Activated CD8-positive, alpha-beta memory T cell treated with anti-CD3 and anti-CD28 coated beads, Interleukin-2, amount 10 ng/mL, durations not matched to agents 7 days and 5 days (primary cell): ENCODE measurements around the gene TENM4. TPM values are rescaled to one million over a fixed set of nuclear protein-coding genes. Genes with fewer than 3 reads are reported as not detected.
A peak's percentile ranks its signal among the peaks of the same experiment; 100 is the strongest.

Source experiments
- ATAC-seq: fragments of 150-1000 bp; cut with Tn5 transposase; one replicate; pipeline ENCODE4 v1.10.0; 2021; ENCODE audit warnings: moderate library complexity
- CTCF ChIA-PET: fragments of 350-600 bp; sonication (Branson Sonifier 250); formaldehyde crosslinking; loops from one replicate; lab custom pipeline; 2021; ENCODE audit warnings: antibody characterized with exemption; lab: Charles Lee
- DNase-seq: peaks from one replicate; pipeline ENCODE4 v3.0.0-alpha.2; 2020
- H3K27ac Mint-ChIP-seq: one replicate; pipeline ENCODE4 v1.8.0; 2021; ENCODE audit warnings: mild to moderate bottlenecking, mixed read lengths
- H3K27me3 Mint-ChIP-seq: one replicate; pipeline ENCODE4 v1.8.0; 2021; ENCODE audit warnings: mixed read lengths
- H3K36me3 Mint-ChIP-seq: one replicate; pipeline ENCODE4 v1.8.0; 2021; ENCODE audit warnings: mild to moderate bottlenecking, mixed read lengths
- H3K4me1 Mint-ChIP-seq: one replicate; pipeline ENCODE4 v1.8.0; 2021; ENCODE audit warnings: mixed read lengths
- H3K4me3 Mint-ChIP-seq: one replicate; pipeline ENCODE4 v1.8.0; 2021; ENCODE audit warnings: mild to moderate bottlenecking, moderate library complexity, mixed read lengths
- H3K9me3 Mint-ChIP-seq: one replicate; pipeline ENCODE4 v1.8.0; 2022; ENCODE audit warnings: low read depth, mixed read lengths
- total RNA-seq, 2 experiments: library from RNA; stranded (reverse); gene quantifications; one replicate each; pipeline ENCODE4 v1.2.3, GENCODE V29; 2021

The TENM4 gene
- total RNA-seq, 2 experiments from 2014 or later: not detected

DNA sequence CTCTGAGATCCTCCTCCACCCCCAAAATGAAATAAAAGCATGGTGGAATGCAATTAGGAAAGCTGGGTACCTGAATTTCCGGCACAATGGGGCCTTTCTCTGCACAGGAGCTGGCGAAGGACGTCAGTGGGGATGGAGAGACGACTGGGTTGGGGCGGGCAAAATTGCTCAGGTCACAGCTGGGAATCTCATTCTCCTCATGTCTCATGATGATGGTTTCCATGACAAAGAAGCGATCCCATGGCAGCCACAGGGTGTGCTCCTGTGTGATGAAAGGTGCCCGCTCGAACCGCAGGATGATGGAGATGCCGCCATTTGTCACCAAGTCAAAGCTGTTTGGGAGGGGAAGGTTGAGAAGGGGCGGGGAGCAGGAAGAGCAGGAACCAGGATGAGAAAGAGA lies 708.6 kb downstream of the TENM4 start:
- H3K4me1 Mint-ChIP-seq: no peaks in the 10 kb centered on the region
- H3K27ac Mint-ChIP-seq: no peak overlapping the region
- no peak for DNase-seq
- H3K9me3 Mint-ChIP-seq: no peaks in the 10 kb centered on the region
- CTCF ChIA-PET: no interaction called here
- H3K27me3 Mint-ChIP-seq: peaks cover 11% of the 10 kb centered on the region
- no peak overlapping the region for H3K4me3 Mint-ChIP-seq
- no peak for ATAC-seq
- no peaks in the 10 kb centered on the region for H3K36me3 Mint-ChIP-seq

DNA sequence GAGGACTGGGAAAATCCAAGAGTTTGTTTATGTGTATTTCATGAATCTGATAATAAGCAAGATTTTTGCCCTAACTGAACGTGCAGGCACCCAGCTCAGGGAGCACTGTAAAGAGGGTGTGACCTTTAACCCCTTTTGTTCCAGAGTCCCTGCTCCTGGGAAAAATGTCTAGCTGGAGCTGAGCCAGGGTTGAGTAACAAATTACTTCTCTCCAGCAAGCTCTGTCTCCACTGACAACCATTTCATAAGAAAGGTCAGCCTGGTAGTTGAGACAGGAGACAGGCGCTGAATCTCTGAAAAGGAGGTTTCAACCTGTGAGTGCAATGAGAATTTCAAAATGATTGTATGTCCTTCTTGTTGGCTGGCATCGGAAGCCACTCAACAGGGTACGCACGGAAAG lies 709.8 kb downstream of the TENM4 start:
- CTCF ChIA-PET: no interaction called here
- peaks cover 13% of the 10 kb centered on the region for H3K27me3 Mint-ChIP-seq
- ATAC-seq (no peak), DNase-seq (no peak)
- no peak overlapping the region for H3K27ac Mint-ChIP-seq
- no peaks in the 10 kb centered on the region for H3K36me3 Mint-ChIP-seq
- H3K4me1 Mint-ChIP-seq: no peaks in the 10 kb centered on the region
- H3K4me3 Mint-ChIP-seq: no peak overlapping the region
- H3K9me3 Mint-ChIP-seq: no peaks in the 10 kb centered on the region

DNA sequence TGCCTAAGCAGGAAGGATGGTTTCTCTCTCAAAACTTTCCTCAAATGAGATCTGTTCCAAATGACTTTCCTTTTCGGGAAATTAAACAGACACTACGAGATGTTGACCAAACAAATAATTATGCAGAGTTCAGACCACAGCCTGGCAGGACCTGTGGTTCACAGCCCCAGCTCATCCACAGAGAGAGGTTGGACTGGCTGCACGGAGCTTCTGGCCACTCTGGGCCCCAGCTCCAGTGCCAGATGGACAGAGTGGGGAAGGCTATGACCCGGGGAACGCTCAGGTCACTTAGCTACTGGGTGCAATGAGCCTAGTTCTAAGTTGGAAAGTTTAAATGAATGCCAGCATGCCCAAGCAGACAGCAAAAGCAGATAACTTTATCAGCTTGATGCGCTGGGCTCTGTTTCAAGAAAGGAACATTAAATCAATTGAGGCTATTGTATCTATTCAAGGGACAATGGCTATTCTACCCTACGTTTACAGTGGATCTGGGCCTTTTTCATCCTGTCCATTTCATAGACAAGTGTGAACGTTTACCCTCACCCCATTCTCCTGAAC lies 710.5 kb downstream of the TENM4 start:
- ATAC-seq (no peak), DNase-seq (no peak)
- Mint-ChIP-seq H3K4me3 (no peak overlapping the region), H3K9me3 (no peaks in the 10 kb centered on the region), H3K36me3 (no peaks in the 10 kb centered on the region), H3K4me1 (no peaks in the 10 kb centered on the region), H3K27me3 (peaks cover 18% of the 10 kb centered on the region), H3K27ac (no peak overlapping the region)
- CTCF ChIA-PET: no interaction called here

DNA sequence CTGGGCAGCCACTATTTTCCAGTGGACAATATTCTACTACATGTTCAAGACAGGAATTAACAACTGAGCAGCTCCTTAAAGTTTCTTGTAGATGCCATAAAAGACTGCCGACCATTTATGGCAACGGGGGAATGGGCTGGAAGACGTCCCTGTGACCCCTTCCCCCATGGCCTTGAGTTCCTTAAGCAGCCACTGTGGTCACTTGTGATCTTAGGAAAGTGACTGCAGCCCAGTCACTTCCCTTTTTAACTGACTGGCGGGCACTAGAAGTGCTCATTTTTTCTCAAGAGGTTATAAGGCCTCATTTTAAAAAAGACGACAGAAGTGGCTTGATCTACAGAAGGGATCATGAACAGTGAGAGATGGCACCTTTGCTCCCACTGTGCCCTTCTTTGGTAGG lies 713.0 kb downstream of the TENM4 start:
- Mint-ChIP-seq H3K27ac (no peak overlapping the region), H3K4me3 (no peak overlapping the region), H3K27me3 (peaks cover 25% of the 10 kb centered on the region), H3K36me3 (no peaks in the 10 kb centered on the region), H3K4me1 (no peaks in the 10 kb centered on the region), H3K9me3 (no peaks in the 10 kb centered on the region)
- CTCF ChIA-PET: interaction anchor here (0.9 to 1.1 kb wide), 2 partner anchors 11 to 82 kb away, joined by 3 read pairs; no protein-coding TSS in a partner anchor
- DNase-seq: no peak
- ATAC-seq: no peak

DNA sequence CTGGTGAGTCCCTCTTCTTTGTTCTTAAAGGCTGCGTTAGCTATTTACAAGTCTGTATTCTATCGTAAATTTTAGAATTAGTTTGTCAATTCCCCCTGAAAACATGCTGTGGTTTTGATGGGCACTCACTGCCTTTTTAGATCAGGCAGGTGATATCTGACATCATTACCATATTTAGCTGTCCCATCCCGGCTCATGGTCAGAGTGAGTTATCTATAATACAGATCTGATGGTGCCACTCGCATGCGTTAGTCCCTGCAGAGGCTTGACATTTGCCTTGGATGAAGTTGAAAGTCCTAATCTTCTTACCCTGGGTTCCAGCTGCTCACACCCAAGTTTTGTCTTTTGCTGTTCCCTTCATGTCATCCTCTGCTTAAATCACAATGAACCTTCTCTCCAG lies 715.6 kb downstream of the TENM4 start:
- Mint-ChIP-seq H3K36me3 (no peaks in the 10 kb centered on the region), H3K27me3 (peaks cover 25% of the 10 kb centered on the region), H3K27ac (no peak overlapping the region), H3K9me3 (no peaks in the 10 kb centered on the region), H3K4me1 (no peaks in the 10 kb centered on the region), H3K4me3 (no peak overlapping the region)
- CTCF ChIA-PET: interaction anchor here (1.1 to 2.4 kb wide), 2 partner anchors 9 to 80 kb away, joined by 5 to 6 read pairs; no protein-coding TSS in a partner anchor
- no peak for ATAC-seq
- no peak for DNase-seq

DNA sequence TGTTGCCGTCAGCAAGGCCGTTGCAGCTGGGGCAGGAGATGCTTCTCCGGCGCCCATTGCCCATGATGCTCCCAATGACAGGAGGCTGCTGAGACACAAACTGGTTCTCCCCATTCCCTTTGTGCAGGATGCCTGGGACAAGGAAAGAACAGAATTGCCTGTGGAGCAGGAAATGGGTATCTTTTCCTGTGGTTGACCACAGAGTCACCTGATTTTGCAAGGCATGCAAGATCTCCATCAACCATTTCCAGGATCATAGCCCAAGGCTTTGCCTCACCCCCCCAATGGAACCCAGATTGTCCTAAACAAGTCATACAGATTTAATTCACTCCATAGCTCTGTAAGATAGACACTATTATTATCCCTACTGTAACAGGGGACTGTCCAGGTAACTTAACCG lies 718.0 kb downstream of the TENM4 start:
- DNase-seq (no peak), ATAC-seq (no peak)
- CTCF ChIA-PET: interaction anchor here (1.7 kb wide), 1 partner anchor 77 kb away, joined by 4 read pairs; no protein-coding TSS in a partner anchor
- H3K27ac Mint-ChIP-seq: no peak overlapping the region
- no peaks in the 10 kb centered on the region for H3K9me3 Mint-ChIP-seq
- no peak overlapping the region for H3K4me3 Mint-ChIP-seq
- H3K36me3 Mint-ChIP-seq: no peaks in the 10 kb centered on the region
- H3K27me3 Mint-ChIP-seq: peaks cover 15% of the 10 kb centered on the region
- H3K4me1 Mint-ChIP-seq: no peaks in the 10 kb centered on the region

DNA sequence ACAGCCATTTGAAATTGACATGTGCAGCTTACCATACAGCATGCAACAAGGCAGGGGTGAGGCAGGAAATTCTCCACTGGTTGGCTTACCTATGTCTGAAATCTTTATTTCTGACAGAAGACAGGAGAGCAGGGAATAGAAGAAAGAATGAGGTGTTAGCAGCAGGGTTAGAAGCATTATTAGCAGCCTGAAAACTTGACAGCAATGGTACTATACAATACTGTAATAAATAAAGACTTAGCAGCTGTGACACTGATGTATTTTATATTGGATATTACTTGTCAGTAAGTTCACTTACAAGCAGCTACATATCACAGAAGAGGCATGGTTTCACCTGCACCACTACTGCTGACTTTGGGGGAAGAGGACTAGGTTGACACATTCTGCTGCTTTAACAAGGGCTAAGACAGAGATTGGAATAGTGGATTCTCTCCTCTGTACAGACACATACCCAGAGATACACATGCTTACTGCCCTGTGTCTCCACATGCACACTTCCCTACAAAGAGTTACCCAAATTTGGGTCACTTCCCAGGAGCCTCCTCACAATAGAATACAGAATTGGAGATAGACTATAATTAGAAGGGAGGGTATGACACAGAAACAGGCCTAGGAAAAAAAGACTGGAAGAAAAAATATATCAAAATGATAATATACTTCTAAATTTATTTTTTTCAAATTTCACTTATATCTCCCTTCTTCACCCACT lies 720.4 kb downstream of the TENM4 start:
- no peak overlapping the region for H3K27ac Mint-ChIP-seq
- ATAC-seq: no peak
- no peak for DNase-seq
- CTCF ChIA-PET: no interaction called here
- H3K4me1 Mint-ChIP-seq: no peaks in the 10 kb centered on the region
- H3K27me3 Mint-ChIP-seq: peaks cover 8% of the 10 kb centered on the region
- H3K4me3 Mint-ChIP-seq: no peak overlapping the region
- H3K9me3 Mint-ChIP-seq: no peaks in the 10 kb centered on the region
- no peaks in the 10 kb centered on the region for H3K36me3 Mint-ChIP-seq

DNA sequence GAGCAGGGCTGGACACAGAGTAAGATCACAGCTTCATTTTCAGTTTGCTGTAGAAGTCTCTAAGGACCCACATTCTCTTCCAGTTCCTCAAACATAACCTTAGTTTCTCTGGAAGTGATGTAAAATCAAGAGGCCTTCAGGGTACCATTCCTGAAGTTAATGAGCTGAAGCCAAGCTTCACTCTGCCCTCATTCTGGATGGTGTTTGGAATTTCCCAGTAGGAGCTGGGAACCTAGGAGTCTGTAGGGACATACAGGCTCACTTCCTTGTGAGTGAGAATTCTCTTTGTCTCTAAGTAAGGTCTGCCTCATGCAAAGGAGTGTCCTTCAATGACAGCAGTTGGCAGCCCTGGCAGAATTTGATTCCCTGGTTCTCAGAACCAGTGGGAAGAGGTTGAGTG lies 723.8 kb downstream of the TENM4 start:
- Mint-ChIP-seq H3K27me3 (peaks cover 8% of the 10 kb centered on the region), H3K9me3 (no peaks in the 10 kb centered on the region), H3K4me3 (no peak overlapping the region), H3K27ac (no peak overlapping the region), H3K36me3 (no peaks in the 10 kb centered on the region), H3K4me1 (no peaks in the 10 kb centered on the region)
- CTCF ChIA-PET: interaction anchor here (0.6 to 5.1 kb wide), 3 partner anchors 8 to 71 kb away, joined by 3 to 48 read pairs (median 6); no protein-coding TSS in a partner anchor
- DNase-seq: no peak
- no peak for ATAC-seq

DNA sequence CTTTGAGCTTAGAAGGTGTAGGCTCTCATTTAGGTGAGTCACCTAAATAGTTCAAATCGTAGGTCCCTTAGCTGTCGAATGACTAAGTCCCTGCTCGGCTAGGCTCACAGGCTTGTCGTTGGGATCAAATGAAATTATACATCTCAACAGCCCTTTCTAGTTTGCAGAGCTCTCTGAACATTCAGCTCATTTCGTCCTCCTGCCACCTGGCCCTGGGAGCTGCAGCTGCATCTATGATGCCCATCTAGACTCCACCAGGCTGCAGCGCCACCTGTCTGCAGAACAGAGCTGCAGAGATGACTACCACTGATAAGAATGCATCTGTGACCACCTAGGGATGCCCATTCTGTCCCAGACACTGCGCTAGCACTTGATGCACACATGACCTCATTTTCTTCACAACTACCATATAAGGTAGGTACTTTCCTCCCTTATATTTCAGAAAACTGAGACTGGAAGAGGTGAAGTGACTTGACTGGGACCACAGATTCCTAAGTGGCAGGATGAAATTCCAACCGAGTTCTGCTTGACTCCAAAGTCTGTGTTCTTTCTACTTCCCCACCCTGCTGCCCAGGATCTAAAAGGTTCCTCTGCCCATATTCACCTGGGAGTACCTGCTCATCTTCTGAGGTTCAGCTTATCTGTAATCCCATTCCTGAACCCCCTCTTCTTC lies 725.1 kb downstream of the TENM4 start:
- no peaks in the 10 kb centered on the region for H3K4me1 Mint-ChIP-seq
- peaks cover 8% of the 10 kb centered on the region for H3K27me3 Mint-ChIP-seq
- no peaks in the 10 kb centered on the region for H3K36me3 Mint-ChIP-seq
- peak; percentile 62 for DNase-seq
- no peak overlapping the region for H3K27ac Mint-ChIP-seq
- CTCF ChIA-PET: interaction anchor here (0.6 to 5.1 kb wide), 8 partner anchors 9 to 384 kb away, joined by 3 to 48 read pairs (median 4); no protein-coding TSS in a partner anchor
- H3K9me3 Mint-ChIP-seq: no peaks in the 10 kb centered on the region
- no peak overlapping the region for H3K4me3 Mint-ChIP-seq
- no peak for ATAC-seq

DNA sequence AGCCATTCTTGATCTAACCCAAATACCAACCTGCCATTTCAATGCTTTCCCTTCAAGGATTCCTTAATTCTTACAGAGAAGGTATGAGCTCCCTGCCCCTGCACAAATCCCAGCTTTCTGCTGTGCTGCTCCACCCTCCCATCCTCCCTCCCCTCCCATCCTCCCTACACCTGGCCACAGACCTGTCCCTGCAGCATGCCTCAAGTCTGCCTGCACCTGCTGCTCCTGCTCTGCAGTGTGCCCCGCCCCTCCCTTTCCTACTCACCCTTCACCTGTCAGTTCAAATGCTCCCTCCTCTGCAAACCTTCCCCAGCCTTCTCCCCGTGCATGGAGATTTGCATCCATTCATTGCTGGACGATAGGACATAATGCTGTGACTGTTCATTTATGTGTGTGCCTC lies 726.3 kb downstream of the TENM4 start:
- no peak overlapping the region for H3K4me3 Mint-ChIP-seq
- H3K9me3 Mint-ChIP-seq: no peaks in the 10 kb centered on the region
- DNase-seq: no peak
- H3K27ac Mint-ChIP-seq: no peak overlapping the region
- no peaks in the 10 kb centered on the region for H3K4me1 Mint-ChIP-seq
- CTCF ChIA-PET: interaction anchor here (1.0 to 5.1 kb wide), 2 partner anchors 27 to 68 kb away, joined by 3 to 48 read pairs; no protein-coding TSS in a partner anchor
- peaks cover 10% of the 10 kb centered on the region for H3K27me3 Mint-ChIP-seq
- ATAC-seq: no peak
- H3K36me3 Mint-ChIP-seq: no peaks in the 10 kb centered on the region

DNA sequence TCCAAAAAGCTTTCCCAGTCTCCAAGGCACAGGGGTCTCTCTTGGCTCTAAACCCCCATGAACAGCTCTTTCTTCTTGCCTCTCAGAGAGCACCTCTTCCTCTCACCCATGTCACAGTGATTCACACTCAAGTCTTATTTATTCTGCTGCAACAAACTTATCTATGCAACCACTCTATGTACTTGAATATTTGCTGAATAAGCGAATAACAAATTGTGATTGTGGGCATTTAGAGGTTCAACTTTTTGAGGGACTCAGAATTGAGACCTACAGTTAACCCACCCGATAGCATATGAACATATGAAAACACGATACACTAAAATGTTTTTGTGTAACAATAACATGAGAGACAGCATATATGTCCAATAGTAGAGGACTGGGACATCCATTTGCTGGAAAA lies 729.1 kb downstream of the TENM4 start:
- ATAC-seq (no peak), DNase-seq (no peak)
- Mint-ChIP-seq H3K27me3 (peaks cover 10% of the 10 kb centered on the region), H3K27ac (no peak overlapping the region), H3K36me3 (no peaks in the 10 kb centered on the region), H3K4me1 (no peaks in the 10 kb centered on the region), H3K4me3 (no peak overlapping the region), H3K9me3 (no peaks in the 10 kb centered on the region)
- CTCF ChIA-PET: no interaction called here

DNA sequence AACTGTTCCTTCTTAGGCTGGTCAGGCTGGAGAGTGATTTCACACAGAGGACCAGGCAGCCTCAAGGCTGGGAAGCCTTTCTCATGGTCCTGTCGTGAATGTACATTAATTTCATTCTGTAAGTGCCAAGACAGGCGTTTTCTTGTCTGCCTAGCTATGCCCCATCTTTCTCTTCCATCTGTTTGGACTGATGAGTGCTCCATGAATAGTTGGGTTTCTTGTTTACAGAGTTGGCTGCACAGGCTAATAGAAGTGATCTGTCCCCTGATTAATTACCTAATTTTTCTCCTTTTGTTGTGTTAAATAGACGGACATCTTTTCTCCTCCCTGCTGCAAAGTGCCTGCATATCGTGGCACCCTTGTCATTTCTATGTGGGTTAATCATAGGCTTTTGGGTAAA lies 730.4 kb downstream of the TENM4 start:
- Mint-ChIP-seq H3K36me3 (no peaks in the 10 kb centered on the region), H3K27me3 (peaks cover 10% of the 10 kb centered on the region)
- no peak for ATAC-seq

DNA sequence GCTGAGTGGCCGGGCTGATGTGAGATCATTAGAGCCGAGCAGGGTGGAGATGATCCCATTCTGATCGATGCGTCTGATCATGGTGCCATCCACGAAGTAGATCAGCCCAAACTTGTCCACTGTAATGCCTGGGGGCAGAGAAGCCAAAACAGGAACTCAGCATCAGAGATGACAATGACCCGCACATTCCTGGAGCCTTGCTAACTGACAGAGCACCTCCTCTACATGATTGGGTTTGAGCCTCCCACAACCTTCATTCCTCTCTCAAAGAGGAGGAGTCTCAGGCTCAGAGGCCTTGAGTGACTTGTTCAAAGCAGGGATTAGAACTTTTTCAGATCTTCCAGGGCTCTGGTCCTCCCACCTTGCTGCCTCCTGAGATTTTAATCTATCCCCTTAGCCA lies 732.4 kb downstream of the TENM4 start:
- no peak overlapping the region for H3K27ac Mint-ChIP-seq
- H3K27me3 Mint-ChIP-seq: peaks cover 7% of the 10 kb centered on the region
- DNase-seq: no peak
- ATAC-seq: no peak
- H3K4me3 Mint-ChIP-seq: no peak overlapping the region
- H3K36me3 Mint-ChIP-seq: no peaks in the 10 kb centered on the region
- CTCF ChIA-PET: no interaction called here
- no peaks in the 10 kb centered on the region for H3K4me1 Mint-ChIP-seq
- H3K9me3 Mint-ChIP-seq: no peaks in the 10 kb centered on the region

More for the DNA sequence above, 730.4 kb downstream of the TENM4 start:
- DNase-seq: no peak
- H3K4me1 Mint-ChIP-seq: no peaks in the 10 kb centered on the region
- H3K27ac Mint-ChIP-seq: no peak overlapping the region
- no peaks in the 10 kb centered on the region for H3K9me3 Mint-ChIP-seq
- H3K4me3 Mint-ChIP-seq: no peak overlapping the region
- CTCF ChIA-PET: no interaction called here
